HG03066 (cell line): Measurements from ENCODE around the gene MRPS21.
"Not testable (repeated sequence)": the region's sequence is repeated elsewhere in the genome, so short reads cannot be mapped to it uniquely, and the experiment has no call there.

Experiments
- ATAC-seq: cut with Tn5 transposase; IDR thresholded peaks from one replicate; pipeline ENCODE4 v1.9.1; 2021; ENCODE audit warnings: low read depth; ENCODE audit not compliant: unreplicated experiment

Gene MRPS21

GRCh38 chr1:150281221-150281757 is 12.4 kb upstream of the MRPS21 start:
- no peak for ATAC-seq

- no peak for ATAC-seq
These were observed 11.7 kb upstream of the MRPS21 start, which contains the start of gene CIART for GRCh38 chr1:150281758-150282557. TSS of gene CIART (plus strand) at chr1:150282554. CDS start at chr1:150283268, 714 bp downstream.

DNA sequence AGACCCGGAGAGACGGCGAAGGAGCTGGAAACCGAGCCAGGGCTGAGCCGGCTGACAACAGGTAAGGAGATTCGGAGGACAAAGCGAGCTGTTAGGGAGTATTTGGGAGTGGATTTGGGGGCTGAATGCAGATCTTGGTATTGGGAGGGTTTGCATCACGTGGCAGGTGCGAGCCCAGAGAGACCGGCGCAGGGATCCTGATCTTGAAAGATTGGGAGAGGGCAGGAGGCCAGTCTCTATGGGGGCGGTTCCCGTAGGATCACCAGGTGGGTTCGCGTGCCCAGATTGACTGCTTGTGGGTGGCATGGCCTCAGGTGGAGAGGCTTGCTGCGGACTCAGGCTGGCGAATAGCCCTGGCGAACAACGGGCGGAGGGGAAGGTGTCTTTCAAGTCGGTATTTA is 11.1 kb upstream of the MRPS21 start:
- no peak for ATAC-seq

- ATAC-seq: no peak
These were observed 10.4 kb upstream of the MRPS21 start for GRCh38 chr1:150283260-150283659.

DNA sequence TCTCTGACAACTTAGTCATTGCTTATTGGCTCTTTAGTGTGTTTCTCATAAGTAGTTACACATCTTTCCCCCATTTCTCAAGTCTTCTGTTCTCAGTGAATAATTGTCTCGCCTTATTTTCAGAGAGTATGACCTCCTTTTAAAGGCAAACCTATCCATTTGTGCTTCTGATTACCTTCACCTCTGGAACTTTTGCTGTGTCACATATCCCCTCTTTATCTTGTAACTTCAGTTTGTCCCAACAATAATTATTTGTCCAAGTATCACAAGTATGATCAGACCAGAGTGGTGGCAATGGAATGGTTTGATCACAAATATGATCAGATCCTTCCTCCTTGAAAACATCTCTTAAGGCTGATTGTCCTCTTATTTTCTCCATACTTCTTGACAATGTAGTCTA is 5.3 kb upstream of the MRPS21 start:
- ATAC-seq: no peak

GRCh38 chr1:150288822-150289221 is 4.8 kb upstream of the MRPS21 start:
- no peak for ATAC-seq

DNA sequence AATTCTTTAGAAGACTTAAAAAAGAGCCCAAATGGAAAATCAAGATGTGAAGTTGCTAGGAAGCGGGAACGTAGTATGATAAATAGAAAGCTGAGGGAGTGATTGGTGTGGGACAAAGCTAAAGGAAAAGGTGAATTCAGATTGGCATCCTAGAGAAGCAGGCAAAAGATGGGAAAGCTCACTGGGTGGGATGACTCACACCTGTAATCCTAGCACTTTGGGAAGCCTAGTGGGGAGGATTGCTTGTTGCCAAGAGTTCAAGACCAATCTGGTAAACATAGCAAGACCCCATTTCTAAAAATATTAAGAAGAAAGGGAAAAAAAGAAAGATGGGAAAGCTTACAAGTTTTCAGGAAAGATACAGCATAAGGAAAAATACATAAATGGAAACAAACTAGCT is 1.8 kb downstream of the MRPS21 start:
- ATAC-seq: no peak

DNA sequence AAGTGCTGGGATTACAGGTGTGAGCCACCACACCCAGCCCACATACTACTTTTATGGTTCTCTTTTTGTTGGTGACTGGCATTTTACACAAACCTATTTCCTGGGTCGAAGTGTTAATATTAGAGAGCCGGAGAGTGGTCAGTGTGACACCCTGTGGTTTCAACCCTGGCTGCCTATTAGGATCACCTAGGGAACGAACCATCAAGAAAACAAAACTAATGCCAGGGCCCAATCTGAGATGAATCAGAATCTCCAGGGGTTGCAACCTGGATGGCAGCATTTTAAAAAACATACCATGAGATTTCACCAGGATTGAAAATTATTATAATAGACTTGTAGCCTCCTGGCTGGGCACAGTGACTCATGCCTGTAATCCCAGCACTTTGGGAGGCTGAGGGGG is 6.1 kb downstream of the MRPS21 start:
- no peak for ATAC-seq

DNA sequence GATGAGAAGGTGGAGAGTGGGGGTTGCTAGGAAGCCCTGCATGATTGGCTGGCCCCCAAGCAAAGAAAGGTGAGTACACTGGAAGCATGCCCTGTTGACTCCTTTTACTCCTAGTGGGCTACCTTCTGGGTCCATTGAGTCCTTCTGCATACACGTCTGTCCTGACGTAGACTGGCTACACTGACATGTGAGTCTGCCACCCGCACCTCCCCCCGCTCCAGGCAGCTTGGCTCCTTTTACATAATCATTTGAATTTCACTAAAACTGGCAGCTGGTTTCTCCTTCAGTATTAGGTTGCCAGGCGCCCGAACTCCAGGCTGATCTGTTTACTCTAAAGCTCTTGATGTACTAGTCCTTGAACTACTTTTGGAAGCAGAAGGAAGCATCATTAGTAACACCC is 8.7 kb downstream of the MRPS21 start:
- ATAC-seq: no peak

DNA sequence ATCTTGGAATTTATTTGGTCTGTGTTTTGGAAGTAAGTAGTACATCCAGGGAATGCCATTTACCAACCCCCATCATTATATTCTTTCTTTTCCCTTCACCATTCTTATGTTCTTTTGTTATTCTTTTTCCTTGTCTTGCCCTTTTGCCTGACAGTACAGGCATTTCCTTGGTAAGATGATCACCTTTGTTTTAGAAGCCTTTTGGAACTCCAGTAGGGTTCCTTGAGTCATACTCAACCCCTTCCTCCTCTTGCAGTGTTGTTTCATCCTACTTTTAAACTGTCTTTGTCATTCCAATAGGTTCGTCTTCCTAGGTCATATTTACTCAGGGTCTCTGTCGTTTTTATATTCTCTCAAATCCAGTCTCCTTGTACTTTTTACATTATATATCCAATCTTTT is 9.2 kb downstream of the MRPS21 start:
- ATAC-seq: no peak

- ATAC-seq: not testable (repeated sequence)
These were observed 14.9 kb downstream of the MRPS21 start for GRCh38 chr1:150308585-150308984.

GRCh38 chr1:150309758-150310508 is 16.3 kb downstream of the MRPS21 start:
- ATAC-seq: no peak

DNA sequence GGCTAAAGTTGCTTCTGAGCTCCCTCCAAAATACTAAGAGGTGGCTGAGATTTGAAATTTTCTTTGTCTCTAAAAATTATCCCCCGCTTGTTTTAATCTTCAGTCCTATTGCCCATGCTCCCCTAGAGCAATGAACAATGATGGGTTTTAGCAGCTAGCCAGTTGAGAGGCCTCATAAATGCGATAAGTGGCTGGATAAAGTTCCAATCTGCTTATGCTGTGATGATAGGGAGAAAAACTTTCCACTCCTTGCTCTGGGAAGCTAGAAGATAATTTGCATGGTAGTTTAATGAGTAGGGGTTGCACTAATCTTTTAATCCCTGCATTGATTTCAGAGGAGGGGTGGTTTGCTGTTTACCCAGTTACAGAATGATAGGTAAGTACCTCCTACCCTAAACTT is 18.1 kb downstream of the MRPS21 start:
- ATAC-seq: no peak

DNA sequence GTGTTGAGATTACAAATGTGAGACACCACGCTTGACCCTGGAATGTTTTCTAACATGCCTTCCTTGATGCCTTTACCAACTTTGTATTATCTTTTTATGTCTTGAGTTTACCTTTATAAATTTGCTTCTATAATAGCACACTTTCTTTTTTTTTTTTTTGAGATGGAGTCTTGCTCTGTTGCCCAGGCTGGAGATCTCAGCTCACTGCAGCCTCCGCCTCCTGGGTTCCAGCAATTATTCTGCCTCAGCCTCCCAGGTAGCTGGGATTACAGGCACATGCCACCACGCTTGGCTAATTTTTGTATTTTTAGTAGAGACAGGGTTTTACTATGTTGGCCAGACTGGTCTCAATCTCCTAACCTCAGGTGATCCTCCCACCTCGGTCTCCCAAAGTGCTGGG is 21.0 kb downstream of the MRPS21 start:
- ATAC-seq: not testable (repeated sequence)

DNA sequence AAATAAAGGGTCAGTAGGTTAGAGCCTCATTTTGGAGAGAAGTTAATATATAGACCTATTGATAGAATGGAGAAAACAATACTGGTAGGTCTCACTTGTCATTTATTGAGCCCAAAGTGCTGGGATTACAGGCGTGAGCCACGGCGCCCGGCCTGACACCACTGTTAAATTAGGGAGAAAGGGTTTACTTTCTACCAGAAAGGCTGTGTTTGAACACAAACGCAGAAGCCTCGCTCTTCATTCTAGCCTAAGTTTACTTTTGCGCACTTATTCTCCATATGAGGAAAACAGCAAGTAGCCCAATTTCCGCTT is 27.0 kb downstream of the MRPS21 start:
- ATAC-seq: no peak

- no peak for ATAC-seq
These were observed 28.1 kb downstream of the MRPS21 start for GRCh38 chr1:150321826-150322166.

GRCh38 chr1:150322310-150322709 is 28.6 kb downstream of the MRPS21 start:
- no peak for ATAC-seq

GRCh38 chr1:150332651-150333290 is 39.1 kb downstream of the MRPS21 start:
- no peak for ATAC-seq

DNA sequence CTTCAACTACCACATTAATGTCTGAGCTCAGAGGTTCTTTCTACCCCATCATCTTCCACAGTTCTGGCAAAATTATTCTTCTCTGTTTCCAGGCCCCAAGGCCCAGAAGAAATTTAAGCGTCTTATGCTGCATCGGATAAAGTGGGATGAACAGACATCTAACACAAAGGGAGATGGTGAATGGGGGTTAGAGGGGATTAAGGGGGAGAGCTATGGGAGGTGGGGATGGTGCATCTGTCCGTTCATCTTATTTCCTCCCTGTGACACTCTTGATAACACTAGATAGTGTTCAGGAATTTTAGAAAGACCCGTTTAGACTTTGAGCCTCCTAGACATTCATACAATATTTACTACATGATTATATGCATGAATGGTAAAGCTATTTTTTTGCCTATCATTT is 52.7 kb downstream of the MRPS21 start:
- ATAC-seq: no peak

DNA sequence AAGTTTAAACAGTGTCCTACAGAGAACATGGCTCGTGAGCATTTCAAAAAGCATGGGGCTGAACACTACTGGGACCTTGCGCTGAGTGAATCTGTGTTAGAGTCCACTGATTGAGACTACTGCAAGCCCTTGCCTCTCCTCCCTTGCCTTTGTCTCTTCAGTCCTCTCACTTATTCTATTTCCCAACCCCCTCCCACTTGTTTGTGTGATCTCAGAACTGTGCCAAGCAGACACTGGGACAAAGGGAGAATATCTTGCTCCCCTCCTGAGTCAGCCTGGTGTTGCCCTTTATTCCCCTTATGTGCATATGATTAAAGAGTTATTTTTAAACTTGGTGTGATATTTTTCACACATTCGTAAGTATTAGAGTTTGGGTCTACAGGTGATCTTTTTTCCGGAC is 59.2 kb downstream of the MRPS21 start:
- no peak for ATAC-seq
